NCI-H2196 (cell line): ENCODE results near the gene TTLL5.

ENCODE experiments used
- DNase-seq: peaks from one replicate; lab custom pipeline; 2025; ENCODE audit not compliant: unreplicated experiment; lab: John Stamatoyannopoulos, UW

TTLL5 gene

DNA sequence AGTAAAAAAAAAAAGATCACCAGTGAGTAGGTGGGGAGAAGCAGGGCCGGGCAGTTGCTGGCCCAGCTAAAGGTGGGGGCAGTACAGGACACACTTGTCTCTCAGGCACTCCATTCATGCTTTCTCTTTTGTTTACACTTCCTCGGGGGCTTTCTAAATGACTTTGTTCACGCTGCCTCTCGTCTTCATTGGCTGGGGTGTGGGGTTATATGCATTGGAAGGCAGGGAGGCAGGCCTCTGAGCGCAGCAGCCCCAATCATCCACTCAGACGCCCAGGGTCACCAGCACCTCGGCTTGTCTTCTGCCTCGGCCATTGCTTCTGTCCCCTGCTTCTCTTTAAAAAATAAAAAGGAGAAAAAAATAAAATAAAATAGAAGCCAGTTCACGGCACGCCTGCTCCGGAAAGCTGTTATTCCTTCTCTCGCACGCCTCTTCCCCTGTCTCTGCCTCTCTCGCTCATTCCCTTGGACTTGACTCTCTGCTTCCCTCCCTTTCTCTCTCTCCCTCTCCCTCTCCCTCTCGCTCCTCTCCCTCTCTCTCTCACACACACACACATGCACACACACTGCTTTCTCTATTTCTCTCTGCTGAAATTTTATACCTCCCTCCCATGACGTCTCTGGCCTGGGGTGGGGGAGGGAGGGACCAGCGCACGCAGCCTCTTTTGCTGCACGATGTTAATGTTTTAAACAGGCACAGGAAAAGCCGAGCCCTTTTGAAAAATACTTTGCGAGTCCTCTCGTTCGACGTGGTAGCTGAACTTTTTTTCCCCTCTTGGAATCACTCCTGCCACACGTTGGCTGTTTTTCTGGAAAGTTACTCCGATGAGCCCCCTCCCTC is 320.6 kb downstream of the TTLL5 start, which contains the start of gene TGFB3:
Gene TGFB3, minus strand, starts transcription at position 570 of the 840 bp plus-strand sequence. CDS start 1,102 bp downstream, outside the sequence.
- peak; percentile 66 for DNase-seq

- DNase-seq = peak; percentile 82
Observed at GRCh38 chr14:75982266-75983018, 321.4 kb downstream of the TTLL5 start.

DNA sequence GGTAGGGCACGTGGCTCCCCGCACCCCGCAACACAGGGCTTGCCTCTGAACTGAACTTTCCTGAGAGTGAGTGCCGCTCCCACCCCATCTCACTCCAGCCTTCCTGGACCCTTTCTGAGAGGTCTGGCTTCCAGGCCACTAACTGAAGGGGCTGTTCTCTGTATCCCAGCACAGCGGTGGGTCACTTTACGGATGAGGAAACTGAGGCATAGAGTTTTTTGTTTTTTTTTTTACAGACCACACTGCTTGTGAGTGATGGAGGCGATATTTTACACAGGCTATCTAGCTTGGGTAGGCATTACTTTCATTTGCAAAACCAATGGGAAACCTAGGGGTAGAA is 321.9 kb downstream of the TTLL5 start:
- DNase-seq = no peak

- peak; percentile 41 for DNase-seq
Observed at GRCh38 chr14:75984674-75985073, 323.6 kb downstream of the TTLL5 start.

- peak; percentile 77 for DNase-seq
Observed at GRCh38 chr14:75985618-75986438, 324.8 kb downstream of the TTLL5 start, which contains the start of gene IFT43. Gene IFT43, plus strand, starts transcription at chr14:75985763. Its CDS starts 24 bp downstream, at chr14:75985787.

DNA sequence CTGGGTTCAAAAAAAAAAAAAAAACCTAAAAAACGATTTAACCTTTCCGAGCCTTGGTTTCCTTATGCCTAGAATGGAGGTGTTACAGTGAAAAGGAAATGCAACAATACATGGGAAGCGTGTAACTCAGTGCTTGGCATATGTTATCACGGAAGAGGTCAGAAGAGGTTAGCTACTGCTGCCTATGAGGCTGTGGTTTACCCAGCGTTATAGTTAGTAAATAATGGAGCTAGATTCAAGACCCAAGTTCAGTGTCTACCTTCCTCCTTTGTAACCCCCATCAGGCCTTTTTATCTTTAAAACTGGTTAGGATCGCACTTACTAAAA is 325.4 kb downstream of the TTLL5 start:
- DNase-seq = no peak

DNA sequence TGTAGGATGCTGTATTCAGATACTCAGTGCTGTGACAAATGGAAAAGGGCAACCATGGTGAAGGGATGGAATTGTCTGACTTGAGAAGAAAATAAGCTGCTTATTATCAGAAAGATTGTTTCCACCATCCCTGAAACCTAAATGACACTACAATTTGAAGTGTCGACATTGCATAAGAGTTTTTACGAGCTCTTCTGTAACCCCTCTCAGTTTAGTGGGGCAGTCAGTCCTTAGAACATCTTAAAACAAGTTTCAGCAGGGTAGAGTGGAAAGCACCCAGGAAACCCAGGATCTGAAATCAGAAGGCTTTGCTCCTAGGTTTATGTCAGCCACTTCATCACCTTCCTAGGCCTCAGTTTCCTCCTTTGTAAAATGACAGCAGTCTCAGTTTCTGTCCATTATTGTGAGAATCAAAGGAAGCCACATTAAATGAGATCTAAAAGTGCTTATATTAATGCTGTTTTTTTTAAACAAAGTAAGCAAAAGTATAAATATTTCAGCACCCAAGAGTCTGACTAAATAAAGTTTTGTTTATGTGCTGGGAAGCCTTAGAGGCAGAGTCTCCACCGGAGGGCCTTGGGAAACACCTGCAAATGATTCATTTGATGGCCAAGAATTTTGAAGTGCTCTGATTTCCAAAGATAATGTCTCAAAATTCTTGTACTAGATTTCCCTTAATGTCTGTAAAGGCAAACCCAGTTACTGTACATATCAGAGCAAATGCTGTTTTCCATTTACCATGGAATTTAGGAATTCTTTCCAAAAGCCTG is 326.3 kb downstream of the TTLL5 start:
- DNase-seq = no peak

- no peak for DNase-seq
Observed at GRCh38 chr14:75989134-75989533, 328.1 kb downstream of the TTLL5 start.

DNA sequence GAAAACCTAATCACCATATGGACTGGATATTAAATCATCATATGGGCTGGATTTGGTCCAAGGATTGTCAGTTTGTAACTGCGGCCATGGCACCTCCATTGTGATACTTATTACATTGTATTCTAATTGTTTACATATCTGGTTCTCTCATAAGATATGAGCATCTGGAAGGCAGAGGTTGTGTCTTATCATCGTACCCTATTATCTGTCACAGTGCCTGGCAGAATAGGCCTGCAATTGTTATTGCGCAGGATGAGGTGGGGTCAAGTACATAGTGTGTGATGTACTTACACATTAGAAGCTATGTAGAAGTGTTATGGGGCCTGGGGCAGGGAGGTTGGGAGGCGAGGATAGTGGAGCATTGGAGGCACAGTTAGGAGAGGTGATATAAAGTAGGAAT is 329.3 kb downstream of the TTLL5 start:
- DNase-seq = no peak

GRCh38 chr14:75991753-75992152 is 330.7 kb downstream of the TTLL5 start:
- DNase-seq = no peak

DNA sequence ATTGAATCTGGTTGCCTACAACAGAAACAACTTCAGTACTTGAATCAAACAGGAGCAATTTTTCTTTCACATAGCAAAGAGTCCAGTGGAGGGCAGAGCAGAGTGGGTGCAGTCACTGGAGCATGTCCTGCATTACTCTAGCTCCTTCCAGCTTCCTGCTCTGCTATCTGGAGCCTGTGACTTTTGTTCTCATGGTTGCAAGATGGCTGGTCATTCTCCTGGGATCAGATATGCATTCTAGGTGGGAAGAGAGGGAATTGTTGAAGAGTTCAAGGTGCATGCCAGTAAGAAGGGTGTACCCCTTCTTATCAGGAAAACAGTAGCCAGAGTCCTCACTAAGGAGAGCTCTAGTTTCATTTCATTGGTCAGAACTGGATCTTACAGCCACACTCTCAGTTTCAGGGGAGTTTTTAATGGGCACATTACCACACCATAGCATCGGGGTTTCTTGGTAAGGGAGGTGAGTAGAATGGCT is 332.6 kb downstream of the TTLL5 start:
- DNase-seq = no peak

DNA sequence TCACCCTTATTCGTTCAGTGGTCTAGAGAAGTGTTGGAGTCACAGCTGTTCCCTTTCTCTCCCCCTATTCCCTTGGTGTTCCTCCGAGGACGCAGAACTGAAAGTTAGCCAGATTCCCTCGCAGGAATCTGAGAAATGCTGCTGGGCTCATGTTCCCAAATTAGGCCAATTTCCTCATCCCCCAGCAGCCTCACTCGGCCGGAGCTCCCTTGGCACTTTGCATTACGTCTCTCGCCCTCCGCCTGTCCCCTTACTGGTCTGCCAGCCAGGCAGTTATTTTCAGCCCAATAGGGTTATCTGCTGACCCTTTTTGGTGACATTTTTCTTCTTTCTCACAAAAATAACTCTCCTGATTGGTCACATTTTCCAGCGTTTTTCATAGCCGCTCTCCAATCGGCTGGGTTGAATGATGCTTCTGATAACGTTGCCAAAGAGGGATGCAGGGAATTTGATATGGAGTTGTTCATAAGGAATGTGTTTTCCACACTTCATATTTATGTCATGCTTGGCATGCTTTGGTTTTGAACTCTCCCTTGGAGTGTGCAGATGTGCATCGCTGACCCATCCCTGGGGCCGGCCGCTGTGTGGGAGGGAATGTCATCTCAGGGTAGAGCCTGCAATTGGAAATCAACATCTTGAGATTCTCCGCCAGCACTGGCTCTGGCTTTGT is 334.5 kb downstream of the TTLL5 start:
- DNase-seq = no peak

DNA sequence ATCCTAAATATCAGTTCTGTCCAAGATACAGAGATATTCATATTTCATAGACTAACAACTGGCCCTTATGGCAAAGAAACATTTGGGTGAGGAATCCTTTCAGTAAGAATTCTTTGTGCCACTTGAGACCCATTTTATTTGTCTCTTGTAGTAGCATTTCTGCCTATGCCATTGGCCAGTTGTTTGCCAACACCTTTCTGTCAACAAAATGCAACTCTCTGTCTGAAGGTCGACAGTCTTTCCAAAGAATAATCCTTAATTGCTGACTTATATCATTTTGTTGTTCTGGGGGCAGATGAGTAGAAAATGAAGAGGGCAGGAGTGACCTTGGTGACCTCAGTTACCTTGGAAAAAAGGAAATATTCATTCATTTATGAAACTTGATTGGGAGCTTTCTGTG is 335.4 kb downstream of the TTLL5 start:
- no peak for DNase-seq

DNA sequence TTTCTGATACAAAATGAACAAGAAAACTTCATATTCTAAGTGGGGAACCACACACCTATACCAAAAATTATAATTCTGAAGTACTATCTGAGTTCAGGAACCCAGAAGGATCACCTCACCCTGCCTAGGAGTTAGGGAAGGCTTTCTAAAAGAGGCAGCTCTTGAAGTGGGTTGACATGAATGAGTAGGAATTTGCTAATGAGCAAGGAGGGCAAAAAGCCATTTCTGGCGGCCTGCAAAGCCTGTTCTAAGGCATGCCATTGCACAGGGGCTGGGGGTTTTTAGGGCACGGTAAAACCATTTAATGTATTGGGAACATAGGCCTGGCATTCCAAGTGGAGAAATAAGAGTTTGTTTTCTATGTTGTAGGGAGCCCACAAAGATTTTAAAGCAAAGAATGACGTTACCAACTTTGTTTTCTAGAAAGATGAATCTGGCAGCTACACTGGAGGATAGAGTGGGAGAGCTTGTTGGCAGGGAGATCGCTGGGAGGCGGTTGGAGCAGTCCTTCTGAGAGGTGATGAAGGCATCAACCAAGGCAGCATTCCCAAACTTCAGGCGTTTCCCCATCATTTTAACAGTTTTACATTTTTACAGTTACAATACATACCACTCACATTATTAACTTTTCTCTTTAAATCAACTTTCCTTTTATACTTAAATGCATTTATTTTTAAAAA is 338.6 kb downstream of the TTLL5 start:
- no peak for DNase-seq

GRCh38 chr14:76002383-76002782 is 341.3 kb downstream of the TTLL5 start:
- DNase-seq = no peak
